Measurements from ENCODE around the gene XPC. TPM values are rescaled to one million over a fixed set of nuclear protein-coding genes. Genes with fewer than 3 reads are reported as not detected.

The XPC gene
- polyA plus RNA-seq, 1 donor from 2014 or later: 21.9 TPM

Other genes starting within 250 kb of the XPC start
- gene CHCHD4, start 53.7 kb downstream of the XPC start, polyA plus RNA-seq: 24.6 and 32.8 TPM in 2 replicates
- 58.5 and 61.3 TPM in 2 replicates for gene TMEM43, start 53.5 kb downstream of the XPC start, polyA plus RNA-seq
- gene LSM3, start 216 bp upstream of the XPC start, polyA plus RNA-seq: 28.3 and 29.6 TPM in 2 replicates
- 15.9 and 17.9 TPM in 2 replicates for gene SLC6A6, start 224.0 kb upstream of the XPC start, polyA plus RNA-seq